ENCODE results near the gene NF1. TPM values are rescaled to one million over a fixed set of nuclear protein-coding genes. Genes with fewer than 3 reads are reported as not detected.

NF1 gene
- total and polyA plus RNA-seq, 2 donors (not counting 1 experiment from before 2014, with no cell fraction given), result 10.8 to 27.7 TPM

DNA sequence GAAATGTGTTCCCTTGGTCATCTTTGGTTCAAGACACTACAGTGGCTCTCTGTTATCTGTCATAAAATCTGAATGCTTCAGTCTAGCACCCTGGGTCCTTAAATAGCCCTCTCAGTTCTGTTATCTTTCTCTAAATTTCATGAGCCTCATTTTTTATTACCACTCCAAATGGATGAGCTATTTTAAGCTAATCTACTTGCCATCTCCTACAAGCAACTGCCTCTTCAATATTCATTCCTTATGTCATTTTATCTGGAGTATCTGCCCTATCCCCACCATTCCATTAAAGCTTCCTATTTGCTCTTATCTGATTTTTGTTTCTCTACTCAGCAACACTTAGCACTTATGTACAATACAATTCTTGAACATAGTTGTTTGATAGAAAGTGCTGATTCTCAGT, 254.7 kb downstream of the NF1 start:
- ATAC-seq (ENCODE audit: low read depth), result no peak
- no peaks in the 10 kb centered on the region for H3K27me3 Mint-ChIP-seq
- Histone ChIP-seq H3K4me3 (ENCODE audit: control extremely low read depth in 1 of 5, extremely low read depth in 1 of 5, insufficient read depth in 1 of 5, low read depth in 2 of 5, low read length in 4 of 5) (no peak overlapping the region), H3K27ac (ENCODE audit: low read length in 2 of 2) (no peak overlapping the region), H3K4me1 (ENCODE audit: control insufficient read depth in 2 of 2, insufficient read depth in 2 of 2, low read length in 2 of 2) (no peaks in the 10 kb centered on the region), H3K9ac (ENCODE audit: low read length) (no peak overlapping the region), H4K20me1 (ENCODE audit: control insufficient read depth, insufficient read depth, low read length, poor library complexity, severe bottlenecking) (no peaks in the 10 kb centered on the region), H3K9me3 (ENCODE audit: control extremely low read depth in 1 of 3, control insufficient read depth in 2 of 3, insufficient read depth in 1 of 3, low read length in 2 of 3) (no peaks in the 10 kb centered on the region), H3K4me2 (replicated peaks; ENCODE audit: low read depth, low read length, poor library complexity, severe bottlenecking) (no peak overlapping the region), H3K79me2 (ENCODE audit: control insufficient read depth, insufficient read depth, low read length) (no peaks in the 10 kb centered on the region), H3K27me3 (replicated peaks in 1 of 4; ENCODE audit: control extremely low read depth in 1 of 4, control insufficient read depth in 3 of 4, insufficient read depth in 4 of 4, low read length in 3 of 4) (no peaks in the 10 kb centered on the region), H2AFZ (ENCODE audit: insufficient read depth, low read depth, low read length, poor library complexity, severe bottlenecking) (no peak overlapping the region), H3K36me3 (replicated peaks in 1 of 2; ENCODE audit: control extremely low read depth in 1 of 2, control insufficient read depth in 1 of 2, extremely low read depth in 1 of 2, insufficient read depth in 2 of 2, low read length in 1 of 2) (peaks cover 5 to 24% of the 10 kb centered on the region in 2 experiments)
- ChIA-PET POLR2A (no interaction called here), CTCF (interaction anchor here (0.6 to 1.1 kb wide), 2 partner anchors 23 to 422 kb away, joined by 3 to 6 read pairs; no protein-coding TSS in a partner anchor)
- H3K9me3 Mint-ChIP-seq (ENCODE audit: insufficient read depth), result no peaks in the 10 kb centered on the region
- intact Hi-C loops (cut with micrococcal nuclease), result no loop called here
- TF ChIP-seq, protein P1, sequence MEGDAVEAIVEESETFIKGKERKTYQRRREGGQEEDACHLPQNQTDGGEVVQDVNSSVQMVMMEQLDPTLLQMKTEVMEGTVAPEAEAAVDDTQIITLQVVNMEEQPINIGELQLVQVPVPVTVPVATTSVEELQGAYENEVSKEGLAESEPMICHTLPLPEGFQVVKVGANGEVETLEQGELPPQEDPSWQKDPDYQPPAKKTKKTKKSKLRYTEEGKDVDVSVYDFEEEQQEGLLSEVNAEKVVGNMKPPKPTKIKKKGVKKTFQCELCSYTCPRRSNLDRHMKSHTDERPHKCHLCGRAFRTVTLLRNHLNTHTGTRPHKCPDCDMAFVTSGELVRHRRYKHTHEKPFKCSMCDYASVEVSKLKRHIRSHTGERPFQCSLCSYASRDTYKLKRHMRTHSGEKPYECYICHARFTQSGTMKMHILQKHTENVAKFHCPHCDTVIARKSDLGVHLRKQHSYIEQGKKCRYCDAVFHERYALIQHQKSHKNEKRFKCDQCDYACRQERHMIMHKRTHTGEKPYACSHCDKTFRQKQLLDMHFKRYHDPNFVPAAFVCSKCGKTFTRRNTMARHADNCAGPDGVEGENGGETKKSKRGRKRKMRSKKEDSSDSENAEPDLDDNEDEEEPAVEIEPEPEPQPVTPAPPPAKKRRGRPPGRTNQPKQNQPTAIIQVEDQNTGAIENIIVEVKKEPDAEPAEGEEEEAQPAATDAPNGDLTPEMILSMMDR (IDR thresholded peaks at IDR 0.05), result no peak
- no peak for TF ChIP-seq EZH2 (IDR thresholded peaks at IDR 0.05; ENCODE audit: borderline replicate concordance, insufficient read depth, low read depth, low read length, poor library complexity, severe bottlenecking)
- H3K4me3 Mint-ChIP-seq, result no peak overlapping the region
- no peak overlapping the region for H3K27ac Mint-ChIP-seq
- no peak for DNase-seq
- H3K4me1 Mint-ChIP-seq, result no peaks in the 10 kb centered on the region

DNA sequence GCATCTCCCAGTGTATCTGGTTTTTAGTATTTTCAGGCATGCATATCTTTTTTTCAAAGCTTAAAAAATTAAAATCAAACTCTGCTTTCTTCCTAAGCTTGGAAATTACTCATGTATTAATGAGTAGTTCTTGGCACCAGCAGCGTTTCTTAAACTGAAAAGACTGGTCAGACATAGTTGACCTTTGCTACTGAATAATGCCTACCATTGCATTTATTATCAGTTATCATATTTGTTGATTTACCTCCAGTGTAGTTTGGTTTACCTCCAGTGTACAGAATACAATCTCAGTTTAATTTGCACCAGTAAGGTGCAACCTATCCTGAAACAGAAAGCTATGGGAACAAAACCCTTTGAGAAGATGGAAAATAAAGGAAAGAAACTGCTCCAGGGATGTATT, 261.2 kb downstream of the NF1 start:
- Histone ChIP-seq H2AFZ (ENCODE audit: insufficient read depth, low read depth, low read length, poor library complexity, severe bottlenecking) (no peak overlapping the region), H3K9me3 (ENCODE audit: control extremely low read depth in 1 of 3, control insufficient read depth in 2 of 3, insufficient read depth in 1 of 3, low read length in 2 of 3) (no peaks in the 10 kb centered on the region), H3K79me2 (ENCODE audit: control insufficient read depth, insufficient read depth, low read length) (no peaks in the 10 kb centered on the region), H3K36me3 (replicated peaks in 1 of 2; ENCODE audit: control extremely low read depth in 1 of 2, control insufficient read depth in 1 of 2, extremely low read depth in 1 of 2, insufficient read depth in 2 of 2, low read length in 1 of 2) (peaks cover 4 to 26% of the 10 kb centered on the region in 2 experiments), H4K20me1 (ENCODE audit: control insufficient read depth, insufficient read depth, low read length, poor library complexity, severe bottlenecking) (no peaks in the 10 kb centered on the region), H3K9ac (ENCODE audit: low read length) (no peak overlapping the region), H3K4me2 (replicated peaks; ENCODE audit: low read depth, low read length, poor library complexity, severe bottlenecking) (no peak overlapping the region), H3K27me3 (replicated peaks in 1 of 4; ENCODE audit: control extremely low read depth in 1 of 4, control insufficient read depth in 3 of 4, insufficient read depth in 4 of 4, low read length in 3 of 4) (no peaks in the 10 kb centered on the region), H3K4me3 (ENCODE audit: control extremely low read depth in 1 of 5, extremely low read depth in 1 of 5, insufficient read depth in 1 of 5, low read depth in 2 of 5, low read length in 4 of 5) (no peak overlapping the region), H3K27ac (ENCODE audit: low read length in 2 of 2) (no peak overlapping the region), H3K4me1 (ENCODE audit: control insufficient read depth in 2 of 2, insufficient read depth in 2 of 2, low read length in 2 of 2) (no peaks in the 10 kb centered on the region)
- TF ChIP-seq, protein P1 (IDR thresholded peaks at IDR 0.05), result no peak
- TF ChIP-seq EZH2 (IDR thresholded peaks at IDR 0.05; ENCODE audit: borderline replicate concordance, insufficient read depth, low read depth, low read length, poor library complexity, severe bottlenecking), result no peak
- no peak overlapping the region for H3K27ac Mint-ChIP-seq
- DNase-seq (no peak), ATAC-seq (ENCODE audit: low read depth) (no peak)
- H3K9me3 Mint-ChIP-seq (ENCODE audit: insufficient read depth), result no peaks in the 10 kb centered on the region
- ChIA-PET POLR2A (no interaction called here), CTCF (interaction anchor here (0.6 to 2.1 kb wide), 3 partner anchors 15 to 583 kb away, joined by 4 to 6 read pairs (median 4); no protein-coding TSS in a partner anchor)
- H3K27me3 Mint-ChIP-seq, result no peaks in the 10 kb centered on the region
- intact Hi-C loops (cut with micrococcal nuclease), result no loop called here
- no peaks in the 10 kb centered on the region for H3K4me1 Mint-ChIP-seq
- no CpG with 5 or more reads among the region's 1 CpG for WGBS (ENCODE audit: insufficient coverage)
- no peak overlapping the region for H3K4me3 Mint-ChIP-seq
